ENCODE data around the gene SETDB2.
"Not testable (repeated sequence)": the region's sequence is repeated elsewhere in the genome, so short reads cannot be mapped to it uniquely, and the experiment has no call there.

Gene SETDB2

DNA sequence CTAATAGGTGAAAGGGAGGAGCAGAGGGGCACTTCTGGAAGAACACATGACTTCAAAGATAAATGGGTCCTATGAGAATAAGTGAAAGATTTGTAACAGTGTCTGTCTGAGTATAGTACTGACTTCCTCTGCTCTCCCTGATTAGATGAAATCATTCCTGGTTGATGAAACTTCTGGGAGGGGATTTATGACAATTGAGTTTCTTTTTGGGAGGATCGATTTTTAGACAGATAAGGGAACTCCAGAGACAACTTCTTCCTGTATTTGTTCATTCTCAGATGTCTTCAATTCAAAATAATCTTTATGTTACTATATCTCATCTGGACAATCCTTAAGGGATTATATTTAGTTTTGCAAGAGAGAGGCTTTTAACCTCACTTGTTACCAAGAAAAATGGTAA is 20.0 kb downstream of the SETDB2 start:
- FAIRE-seq (peak; percentile 68), DNase-seq (ENCODE audit: insufficient read length, low spot score) (no peak)

DNA sequence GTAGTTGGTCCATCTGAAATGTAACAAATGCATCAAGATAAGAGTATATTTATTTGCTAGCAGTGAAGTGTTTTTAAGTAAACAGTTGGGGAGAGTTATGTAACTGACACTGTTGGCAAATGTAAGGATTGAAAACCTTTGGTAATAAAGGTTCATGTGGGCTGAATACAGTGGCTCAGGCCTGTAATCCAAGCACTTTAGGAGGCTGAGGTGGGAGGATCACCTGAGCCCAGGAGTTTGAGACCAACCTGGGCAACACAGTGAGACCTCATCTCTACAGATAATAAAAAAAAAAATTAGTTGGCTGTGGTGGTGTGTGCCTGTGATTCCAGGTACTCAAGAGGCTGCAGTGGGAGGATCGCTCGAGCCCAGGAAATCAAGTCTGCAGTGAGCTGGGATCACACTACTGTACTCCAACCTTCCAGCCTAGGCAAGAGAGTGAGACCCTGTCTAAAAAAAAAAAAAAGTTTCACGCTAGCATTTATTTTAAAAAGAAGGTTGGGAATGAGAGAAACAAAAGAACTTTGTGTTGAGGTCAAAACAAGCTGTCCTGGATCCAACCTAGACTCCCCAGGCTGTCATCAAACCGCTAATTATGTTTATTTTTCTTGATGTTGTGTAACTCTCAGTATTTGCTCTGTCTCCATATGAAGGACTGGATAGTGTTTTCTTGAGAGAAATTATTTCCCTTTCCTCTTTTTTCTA is 20.7 kb downstream of the SETDB2 start:
- FAIRE-seq (no peak), DNase-seq (ENCODE audit: insufficient read length, low spot score) (no peak)

GRCh38 chr13:49466292-49466838 is 22.3 kb downstream of the SETDB2 start:
- no peak for DNase-seq (ENCODE audit: insufficient read length, low spot score)

GRCh38 chr13:49472186-49472585 is 28.1 kb downstream of the SETDB2 start:
- no peak for DNase-seq (ENCODE audit: insufficient read length, low spot score)
- peak; percentile 8 for FAIRE-seq

More at GRCh38 chr13:49466292-49466838, 22.3 kb downstream of the SETDB2 start:
- peak; percentile 4 for FAIRE-seq

- no peak for FAIRE-seq
Measured at GRCh38 chr13:49476529-49476928, 32.5 kb downstream of the SETDB2 start.

DNA sequence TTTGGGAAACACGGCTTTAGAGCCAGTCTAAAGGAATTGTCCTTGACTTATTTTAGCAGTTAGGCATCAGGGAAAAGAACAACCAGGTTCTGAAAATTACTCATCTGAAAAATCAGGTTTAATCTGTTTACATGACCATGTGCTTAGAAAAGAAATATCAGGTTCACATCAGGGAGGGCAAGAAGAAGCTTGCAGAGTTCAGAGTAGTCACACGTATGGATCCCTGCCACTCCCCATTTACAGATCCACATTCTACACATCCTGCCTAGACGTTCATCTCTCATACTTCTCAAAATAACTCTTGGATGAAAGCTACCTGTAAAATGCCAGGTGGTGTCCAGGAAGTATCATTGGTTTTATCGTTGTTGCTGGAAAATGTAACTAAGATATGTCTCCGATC is 37.7 kb downstream of the SETDB2 start:
- DNase-seq (ENCODE audit: insufficient read length, low spot score), result no peak
- FAIRE-seq, result no peak

More at GRCh38 chr13:49476529-49476928, 32.5 kb downstream of the SETDB2 start:
- no peak for DNase-seq (ENCODE audit: insufficient read length, low spot score)

- FAIRE-seq (no peak), DNase-seq (ENCODE audit: insufficient read length, low spot score) (no peak)
Measured at GRCh38 chr13:49488563-49488962, 44.5 kb downstream of the SETDB2 start.

DNA sequence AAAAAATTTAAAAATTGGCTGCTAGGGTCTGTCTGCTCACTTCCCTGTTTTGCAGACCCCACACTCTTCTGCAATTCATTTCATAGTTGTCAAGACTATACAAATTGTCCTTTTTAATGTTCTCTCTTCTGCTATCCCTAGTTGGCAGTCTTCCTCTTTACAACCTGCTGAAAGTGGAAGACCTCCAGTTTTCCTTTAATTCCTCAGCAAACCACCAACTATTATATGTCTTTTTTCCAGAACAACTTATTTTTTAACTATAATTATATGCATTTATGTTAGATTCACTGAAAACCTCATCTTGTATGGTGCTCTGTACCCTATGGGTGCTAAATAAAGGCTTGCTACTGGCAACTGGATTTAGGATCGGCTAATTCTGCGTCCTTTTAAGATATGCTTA is 50.6 kb downstream of the SETDB2 start:
- FAIRE-seq, result peak; percentile 55

GRCh38 chr13:49495783-49496762 is 52.0 kb downstream of the SETDB2 start, which contains the start of gene PHF11:
Gene PHF11, plus strand, starts transcription at chr13:49495953. Its CDS starts 49 bp downstream, at chr13:49496002.
- peak; percentile 77 for DNase-seq (ENCODE audit: insufficient read length, low spot score)
- FAIRE-seq, result peak; percentile 97

More for the DNA sequence above, 50.6 kb downstream of the SETDB2 start:
- DNase-seq (ENCODE audit: insufficient read length, low spot score), result no peak

DNA sequence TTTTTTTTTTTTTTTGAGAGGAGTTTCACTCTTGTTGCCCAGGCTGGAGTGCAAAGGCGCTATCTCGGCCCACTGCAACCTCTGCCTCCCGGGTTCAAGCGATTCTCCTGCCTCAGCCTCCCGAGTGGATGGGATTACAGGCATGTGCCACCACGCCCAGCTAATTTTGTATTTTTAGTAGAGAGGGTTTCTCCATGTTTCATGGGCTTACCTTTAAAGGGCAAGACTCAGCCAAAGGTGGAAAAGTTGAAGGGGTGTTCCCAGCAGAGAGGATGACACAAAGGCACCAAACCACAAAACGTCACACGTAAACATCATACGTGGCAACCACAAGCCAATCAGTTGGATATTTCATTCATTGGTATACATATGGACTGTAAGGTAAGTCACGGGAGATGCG is 52.8 kb downstream of the SETDB2 start:
- not testable (repeated sequence) for DNase-seq (ENCODE audit: insufficient read length, low spot score)
- FAIRE-seq, result peak; percentile 37

GRCh38 chr13:49497272-49497671 is 53.2 kb downstream of the SETDB2 start:
- FAIRE-seq, result no peak

DNA sequence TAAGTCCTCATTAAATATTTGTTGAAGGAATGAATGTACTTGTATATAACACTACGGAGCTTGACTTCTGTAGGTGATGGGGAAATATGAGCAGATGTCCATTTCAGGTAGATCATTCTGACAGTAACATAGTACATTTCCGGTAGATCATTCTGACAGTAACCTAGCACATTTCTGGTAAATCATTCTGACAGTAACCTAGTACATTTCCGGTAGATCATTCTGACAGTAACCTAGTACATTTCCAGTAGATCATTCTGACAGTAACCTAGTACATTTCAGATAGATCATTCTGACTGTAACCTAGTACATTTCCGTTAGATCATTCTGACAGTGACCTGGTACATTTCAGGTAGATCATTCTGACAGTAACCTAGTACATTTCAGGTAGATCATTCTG is 54.1 kb downstream of the SETDB2 start:
- FAIRE-seq (no peak), DNase-seq (ENCODE audit: insufficient read length, low spot score) (no peak)

More at GRCh38 chr13:49497272-49497671, 53.2 kb downstream of the SETDB2 start:
- no peak for DNase-seq (ENCODE audit: insufficient read length, low spot score)

DNA sequence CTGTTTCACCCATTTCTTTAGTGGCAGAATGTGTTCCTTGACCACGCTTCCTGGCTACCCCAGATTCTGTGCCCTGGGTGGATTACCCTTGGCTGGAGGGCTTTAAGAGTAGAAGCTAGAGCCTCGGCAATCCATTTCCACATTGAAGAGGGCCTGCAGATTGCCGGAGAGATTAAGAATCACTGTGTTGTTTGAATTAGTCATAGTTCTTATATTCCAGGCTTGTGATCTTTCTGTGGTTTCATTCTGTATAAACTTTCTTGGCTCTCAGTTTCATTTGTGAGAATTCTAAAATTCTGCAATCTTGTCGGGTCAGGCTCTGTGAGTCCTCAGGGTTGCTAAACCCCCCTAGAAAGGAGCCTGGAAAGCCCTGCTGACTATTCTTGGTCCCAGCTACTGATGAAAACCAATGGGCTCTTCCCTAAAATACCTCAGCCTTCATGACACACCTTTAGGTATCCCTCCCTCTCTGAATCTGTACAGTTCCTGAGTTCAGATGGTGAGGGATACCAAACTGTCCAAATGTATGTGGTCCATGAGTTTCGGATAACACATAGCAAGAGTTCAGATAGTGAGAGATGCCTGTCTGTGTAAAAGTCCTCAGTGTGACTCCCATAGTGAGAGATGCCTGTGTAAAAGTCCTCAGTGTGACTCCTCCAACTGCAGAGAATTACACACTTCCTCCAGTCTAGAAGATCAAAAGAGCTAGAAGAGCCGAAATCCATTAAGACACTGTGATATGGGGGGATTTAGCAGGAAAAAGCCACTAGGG is 56.0 kb downstream of the SETDB2 start:
- FAIRE-seq, result peak; percentile 11
- no peak for DNase-seq (ENCODE audit: insufficient read length, low spot score)

DNA sequence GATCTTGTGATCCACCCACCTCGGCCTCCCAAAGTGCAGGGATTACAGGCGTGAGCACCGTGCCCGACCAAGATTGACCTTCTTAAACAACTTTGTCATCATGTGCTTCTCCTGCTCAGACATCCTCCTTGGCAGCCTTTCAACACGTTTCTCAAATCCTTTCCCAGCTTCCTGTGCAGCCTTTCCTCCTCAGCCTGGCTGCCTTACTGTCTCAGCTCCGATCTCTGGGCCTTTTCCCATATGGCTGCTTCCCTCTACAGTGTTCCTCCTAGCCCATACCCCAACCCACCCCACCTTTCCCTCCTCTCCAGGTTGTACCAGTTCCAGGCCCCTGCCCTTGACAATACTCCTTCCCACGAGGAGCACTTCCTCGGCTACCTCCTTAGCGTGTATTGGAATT is 58.9 kb downstream of the SETDB2 start:
- DNase-seq (ENCODE audit: insufficient read length, low spot score) (no peak), FAIRE-seq (no peak)

DNA sequence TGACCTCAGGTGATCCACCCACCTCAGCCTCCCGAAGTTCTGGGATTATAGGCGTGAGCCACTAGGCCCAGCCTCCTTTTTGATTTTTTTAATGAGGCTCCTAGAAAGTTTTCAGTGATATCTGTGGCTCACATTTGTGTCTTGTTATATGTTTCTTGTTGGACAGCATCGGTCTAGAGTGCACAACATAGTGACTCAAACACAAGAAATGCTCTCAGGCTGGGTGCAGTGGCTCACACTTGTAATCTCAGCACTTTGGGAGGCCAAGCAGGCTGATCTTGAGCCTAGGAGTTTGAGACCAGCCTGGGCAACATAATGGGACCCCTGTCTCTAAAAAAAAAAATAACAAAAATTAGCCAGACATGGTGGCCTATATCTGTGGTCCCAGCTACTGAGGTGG is 59.9 kb downstream of the SETDB2 start:
- DNase-seq (ENCODE audit: insufficient read length, low spot score) (no peak), FAIRE-seq (no peak)

- FAIRE-seq (no peak), DNase-seq (ENCODE audit: insufficient read length, low spot score) (no peak)
Measured at GRCh38 chr13:49512578-49512977, 68.5 kb downstream of the SETDB2 start.

GRCh38 chr13:49516467-49516866 is 72.4 kb downstream of the SETDB2 start:
- DNase-seq (ENCODE audit: insufficient read length, low spot score) (no peak), FAIRE-seq (no peak)

DNA sequence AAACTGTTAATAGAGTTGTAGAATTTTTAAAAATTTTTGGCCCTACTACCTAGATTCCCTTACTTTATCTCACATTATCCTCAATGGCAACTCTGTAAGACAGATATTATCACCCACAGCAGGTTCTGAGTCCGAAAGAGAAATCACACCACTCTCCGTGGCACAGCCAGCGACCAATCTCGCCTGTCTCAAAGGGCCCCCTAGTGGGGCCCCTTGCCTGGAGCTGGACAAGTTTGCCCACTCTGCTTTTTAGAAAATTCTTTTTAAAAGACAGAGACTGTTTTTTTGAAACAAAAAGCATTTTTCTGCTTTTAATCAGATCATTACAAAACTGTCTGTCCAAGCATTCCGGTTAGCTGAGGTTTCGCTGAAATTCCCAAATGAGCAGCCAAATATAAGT is 73.4 kb downstream of the SETDB2 start:
- DNase-seq (ENCODE audit: insufficient read length, low spot score) (no peak), FAIRE-seq (no peak)

DNA sequence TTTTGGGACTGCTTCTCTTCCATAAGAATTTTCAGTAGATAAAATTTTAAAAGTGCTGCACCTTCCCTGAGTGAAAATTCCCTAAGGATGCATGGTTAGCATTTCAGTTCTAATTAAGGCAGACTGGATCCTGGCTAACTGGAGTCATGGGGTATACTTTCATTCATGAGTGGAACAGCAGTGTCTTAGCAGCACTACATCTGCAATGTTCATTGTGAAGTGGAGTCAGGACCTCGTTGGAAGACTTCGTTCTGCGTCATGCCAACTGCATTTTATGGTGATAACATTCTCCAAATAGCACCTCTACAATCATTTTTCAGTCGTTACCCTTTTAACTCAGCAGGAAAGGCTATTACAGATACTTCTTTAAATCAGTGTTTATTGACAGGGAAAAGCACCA is 77.2 kb downstream of the SETDB2 start:
- no peak for FAIRE-seq
- no peak for DNase-seq (ENCODE audit: insufficient read length, low spot score)

- no peak for FAIRE-seq
- DNase-seq (ENCODE audit: insufficient read length, low spot score), result no peak
Measured at GRCh38 chr13:49524740-49525501, 80.8 kb downstream of the SETDB2 start.

Measured in GM19239 (cell line).